HepG2 (cell line): ENCODE measurements around the gene OR7A5. TPM values are rescaled to one million over a fixed set of nuclear protein-coding genes. Genes with fewer than 3 reads are reported as not detected.
"Not testable (repeated sequence)": the region's sequence is repeated elsewhere in the genome, so short reads cannot be mapped to it uniquely, and the experiment has no call there.

Source experiments
- ATAC-seq: fragments of 200-7000 bp; cut with Tn5 transposase; 3 replicates; pipeline ENCODE4 v1.9.1; 2020; ENCODE audit warnings: mild to moderate bottlenecking, moderate library complexity
- BruUV-seq: library from RNA; stranded (reverse); fragments of 400-500 nt; replicated peaks from 2 replicates; lab custom pipeline; 2021; lab: Mats Ljungman, UMichigan
- CTCF ChIA-PET: fragments of 300-600 bp; formaldehyde crosslinking; extraction: SDS; loops from one replicate; lab custom pipeline; 2021; ENCODE audit warnings: low total read pairs, inconsistent platforms, low intra/inter-chr PET ratio; lab: Yijun Ruan, JAX
- POLR2A ChIA-PET: fragments of 350-600 bp; sonication (Branson Sonifier 250); formaldehyde crosslinking; loops from one replicate; lab custom pipeline; 2020; ENCODE audit warnings: antibody characterized with exemption, inconsistent platforms; lab: Yijun Ruan, JAX
- DNase-seq: peaks from one replicate; pipeline ENCODE4 v3.0.0-alpha.2; 2015; ENCODE audit warnings: low spot score
- FAIRE-seq: peaks from 3 replicates; lab custom pipeline; 2011; peaks lifted over from hg19 to GRCh38; lab: Jason Lieb, UNC
- H2AFZ ChIP-seq: one replicate; pipeline ENCODE4 v1.6.1; 2011; ENCODE audit warnings: low read length, inconsistent platforms
- H3K27ac ChIP-seq: fragments of 300-600 bp; 3 replicates; pipeline ENCODE4 v1.8.0; 2011; ENCODE audit warnings: mixed run types, mild to moderate bottlenecking, mixed read lengths, low read length, inconsistent platforms; ENCODE audit not compliant: insufficient read depth; ENCODE audit errors: extremely low read length
- H3K27me3 ChIP-seq, 2 experiments: fragments of 200-600 bp in 1 of 2; 2 replicates in 1 of 2; 3 replicates in 1 of 2; pipeline versions ENCODE4 v1.6.0 to v1.8.0; 2011; ENCODE audit warnings: low read length in 2 of 2, mild to moderate bottlenecking in 2 of 2, moderate library complexity in 2 of 2, inconsistent platforms in 1 of 2; ENCODE audit not compliant: insufficient read depth in 2 of 2, control insufficient read depth in 1 of 2
- H3K36me3 ChIP-seq, 2 experiments: fragments of 200-600 bp in 1 of 2; replicated peaks in 1 of 2; 2 replicates in 1 of 2; 3 replicates in 1 of 2; pipeline versions ENCODE4 v1.5.1 to v1.8.0; 2011; ENCODE audit warnings: low read length in 2 of 2, inconsistent platforms in 1 of 2; ENCODE audit not compliant: insufficient read depth in 2 of 2, control insufficient read depth in 1 of 2
- H3K4me1 ChIP-seq: 2 replicates; pipeline ENCODE4 v1.5.1; 2012; ENCODE audit warnings: low read length, inconsistent platforms; ENCODE audit not compliant: insufficient read depth
- H3K4me2 ChIP-seq: 2 replicates; pipeline ENCODE4 v1.6.0; 2011; ENCODE audit warnings: low read depth, low read length, inconsistent platforms
- H3K4me3 ChIP-seq, 3 experiments: fragments of 200-600 bp in 1 of 3; sonication (generic), shearing (Covaris generic) in 1 of 3; replicated peaks in 1 of 3; 2 replicates each; pipeline ENCODE4 v1.5.1; 2011 to 2016; ENCODE audit warnings: low read length in 3 of 3, inconsistent platforms in 2 of 3, low read depth in 2 of 3, mild to moderate bottlenecking in 2 of 3, control low read depth in 1 of 3, mixed read lengths in 1 of 3; ENCODE audit not compliant: insufficient read depth in 1 of 3
- H3K79me2 ChIP-seq: one replicate; pipeline ENCODE4 v1.6.1; 2011; ENCODE audit warnings: low read length, inconsistent platforms; ENCODE audit not compliant: insufficient read depth
- H3K9ac ChIP-seq: 2 replicates; pipeline ENCODE4 v1.6.0; 2011; ENCODE audit warnings: mild to moderate bottlenecking, low read depth, low read length, inconsistent platforms; ENCODE audit not compliant: insufficient read depth
- H3K9me3 ChIP-seq: 2 replicates; pipeline ENCODE4 v1.5.1; 2012; ENCODE audit warnings: mild to moderate bottlenecking, low read length
- H4K20me1 ChIP-seq: 2 replicates; pipeline ENCODE4 v1.6.0; 2011; ENCODE audit warnings: inconsistent platforms, mild to moderate bottlenecking, low read length, moderate library complexity; ENCODE audit not compliant: insufficient read depth
- WGBS: methylation state at CpG from one replicate; pipeline ENCODE4 v1.1.6; 2017; ENCODE audit warnings: low lambda C conversion rate; 5-methylcytosine and 5-hydroxymethylcytosine counted together
- in situ Hi-C: cut with HindIII; loops from 2 replicates; pipeline ENCODE4 v1.10.0; 2017; ENCODE audit warnings: low pct_unique_long_range_greater_than_20kb; ENCODE audit not compliant: extremely low pct_ligation_motif_present
- intact Hi-C: fragments of 100-400 bp; cut with micrococcal nuclease; formaldehyde crosslinking; loops from one replicate; pipeline ENCODE4 v1.10.0; 2022; ENCODE audit not compliant: unreplicated experiment
- polyA plus RNA-seq, 8 experiments: library from polyadenylated mRNA; depleted of rRNA in 3 of 8; stranded (reverse) in 7 of 8; unstranded in 1 of 8; fragments of >200 nt; fragmentation: Illumina TruSeq in 4 of 8; extraction: Trizol in 4 of 8; gene quantifications; 2 replicates each; pipeline versions ENCODE4 v1.2.1 to v1.2.3, GENCODE V29; 2011 to 2016; ENCODE audit warnings: low read depth in 4 of 8, missing spikeins in 1 of 8, mixed read lengths in 1 of 8; ENCODE audit not compliant: insufficient read depth in 1 of 8
- small RNA-seq, 3 experiments: library from RNA; depleted of rRNA; stranded (forward); fragments of <200 nt; gene quantifications; one replicate each; pipeline ENCODE3, GENCODE V24; 2012; ENCODE audit warnings: low read depth in 2 of 3, low replicate concordance in 1 of 3; ENCODE audit not compliant: insufficient read length in 3 of 3, insufficient read depth in 2 of 3
- total RNA-seq, 5 experiments: library from RNA; depleted of rRNA; stranded (reverse); fragments of >200 nt; fragmentation: Illumina TruSeq; extraction: Trizol; gene quantifications; 2 replicates each; pipeline ENCODE4 v1.2.3, GENCODE V29; 2016; ENCODE audit warnings: low read depth in 1 of 5

The OR7A5 gene
- total and polyA plus RNA-seq, 2 of the 13 experiments (the other 11 are each of a cell fraction or from before 2014, with no cell fraction given): not detected

GRCh38 chr19:14777645-14778044, 57.3 kb downstream of the OR7A5 start:
- H2AFZ ChIP-seq, CTCF ChIA-PET, DNase-seq, ATAC-seq, H3K79me2 ChIP-seq, H3K4me2 ChIP-seq, BruUV-seq, H3K4me3 ChIP-seq, POLR2A ChIA-PET, H4K20me1 ChIP-seq, H3K9ac ChIP-seq, FAIRE-seq, H3K9me3 ChIP-seq, H3K36me3 ChIP-seq, in situ Hi-C loops, H3K27me3 ChIP-seq, H3K4me1 ChIP-seq, H3K27ac ChIP-seq, intact Hi-C loops: not testable (repeated sequence)
- 65% methylated on average over 4 of the region's 4 CpGs for WGBS

Small RNA genes lying within 50 kb of the gene (small RNA-seq; reads per million reads assigned to genes)
- gene AC005255.1: 0 reads per million in 3 experiments

Other genes with a start within 250 kb of the OR7A5 start
- not detected in 2 replicates for gene ADGRE3, start 160.3 kb downstream of the OR7A5 start, total RNA-seq (2016; rRNA removed; fragmentation: Illumina TruSeq; extraction: Trizol)
- not detected in 2 replicates for gene ADGRE3, start 160.3 kb downstream of the OR7A5 start, polyA plus RNA-seq (2011; rRNA removed)
- gene ZNF333, start 145.1 kb downstream of the OR7A5 start, total RNA-seq (2016; rRNA removed; fragmentation: Illumina TruSeq; extraction: Trizol): 3.0 and 3.4 TPM in 2 replicates
- 6.4 and 7.9 TPM in 2 replicates for gene ZNF333, start 145.1 kb downstream of the OR7A5 start, polyA plus RNA-seq (2011; rRNA removed)
- 0.04 TPM in 1 of 2 replicates, not detected in the other for gene ADGRE2, start 56.6 kb downstream of the OR7A5 start, total RNA-seq (2016; rRNA removed; fragmentation: Illumina TruSeq; extraction: Trizol)
- gene ADGRE2, start 56.6 kb downstream of the OR7A5 start, polyA plus RNA-seq (2011; rRNA removed): 0.03 TPM in 1 of 2 replicates, not detected in the other
- gene OR7C1, start within 50 bp of the OR7A5 start, total RNA-seq (2016; rRNA removed; fragmentation: Illumina TruSeq; extraction: Trizol): not detected in 2 replicates
- gene OR7C1, start within 50 bp of the OR7A5 start, polyA plus RNA-seq (2011; rRNA removed): not detected in 2 replicates
- not detected in 2 replicates for gene OR7A10, start 13.7 kb upstream of the OR7A5 start, total RNA-seq (2016; rRNA removed; fragmentation: Illumina TruSeq; extraction: Trizol)
- gene OR7A10, start 13.7 kb upstream of the OR7A5 start, polyA plus RNA-seq (2011; rRNA removed): not detected in 2 replicates
- not detected in 2 replicates for gene OR7A17, start 50.9 kb upstream of the OR7A5 start, total RNA-seq (2016; rRNA removed; fragmentation: Illumina TruSeq; extraction: Trizol)
- gene OR7A17, start 50.9 kb upstream of the OR7A5 start, polyA plus RNA-seq (2011; rRNA removed): not detected in 2 replicates
- not detected in 2 replicates for gene OR7C2, start 106.3 kb upstream of the OR7A5 start, total RNA-seq (2016; rRNA removed; fragmentation: Illumina TruSeq; extraction: Trizol)
- gene OR7C2, start 106.3 kb upstream of the OR7A5 start, polyA plus RNA-seq (2011; rRNA removed): not detected in 2 replicates
- gene SLC1A6, start 144.7 kb upstream of the OR7A5 start, total RNA-seq (2016; rRNA removed; fragmentation: Illumina TruSeq; extraction: Trizol): not detected in 2 replicates
- gene SLC1A6, start 144.7 kb upstream of the OR7A5 start, polyA plus RNA-seq (2011; rRNA removed): not detected in 2 replicates
- gene CASP14, start 214.3 kb upstream of the OR7A5 start, total RNA-seq (2016; rRNA removed; fragmentation: Illumina TruSeq; extraction: Trizol): not detected in 2 replicates
- not detected in 2 replicates for gene CASP14, start 214.3 kb upstream of the OR7A5 start, polyA plus RNA-seq (2011; rRNA removed)
- not detected in 2 replicates for gene OR1I1, start 247.0 kb upstream of the OR7A5 start, total RNA-seq (2016; rRNA removed; fragmentation: Illumina TruSeq; extraction: Trizol)
- not detected in 2 replicates for gene OR1I1, start 247.0 kb upstream of the OR7A5 start, polyA plus RNA-seq (2011; rRNA removed)